Measurements from ENCODE around the gene KIAA1958.

Gene KIAA1958

GRCh38 chr9:112680731-112681402 is 194.2 kb downstream of the KIAA1958 start:
- H3K4me3 ChIP-seq (replicated peaks; ENCODE audit: low read depth, low read length) = no peak overlapping the region
- no peak for DNase-seq (ENCODE audit: extremely low read depth, low read depth)
- TF ChIP-seq CTCF (IDR thresholded peaks at IDR 0.05; ENCODE audit: low read depth, low read length, missing control alignments) = no peak

- no peak for DNase-seq (ENCODE audit: extremely low read depth, low read depth)
- H3K4me3 ChIP-seq (replicated peaks; ENCODE audit: low read depth, low read length) = no peak overlapping the region
- TF ChIP-seq CTCF (IDR thresholded peaks at IDR 0.05; ENCODE audit: low read depth, low read length, missing control alignments) = no peak
Measured at GRCh38 chr9:112689161-112689740, 202.6 kb downstream of the KIAA1958 start.

- H3K4me3 ChIP-seq (replicated peaks; ENCODE audit: low read depth, low read length) = no peak overlapping the region
- no peak for DNase-seq (ENCODE audit: extremely low read depth, low read depth)
- no peak for TF ChIP-seq CTCF (IDR thresholded peaks at IDR 0.05; ENCODE audit: low read depth, low read length, missing control alignments)
Measured at GRCh38 chr9:112694706-112695555, 208.3 kb downstream of the KIAA1958 start.

- no peak for DNase-seq (ENCODE audit: extremely low read depth, low read depth)
- no peak overlapping the region for H3K4me3 ChIP-seq (replicated peaks; ENCODE audit: low read depth, low read length)
Measured at GRCh38 chr9:112696461-112696860, 209.8 kb downstream of the KIAA1958 start.

GRCh38 chr9:112699230-112699629 is 212.6 kb downstream of the KIAA1958 start:
- no peak overlapping the region for H3K4me3 ChIP-seq (replicated peaks; ENCODE audit: low read depth, low read length)
- no peak for DNase-seq (ENCODE audit: extremely low read depth, low read depth)
- TF ChIP-seq CTCF (IDR thresholded peaks at IDR 0.05; ENCODE audit: low read depth, low read length, missing control alignments) = no peak

More at GRCh38 chr9:112696461-112696860, 209.8 kb downstream of the KIAA1958 start:
- TF ChIP-seq CTCF (IDR thresholded peaks at IDR 0.05; ENCODE audit: low read depth, low read length, missing control alignments) = no peak

- TF ChIP-seq CTCF (IDR thresholded peaks at IDR 0.05; ENCODE audit: low read depth, low read length, missing control alignments) = no peak
- no peak overlapping the region for H3K4me3 ChIP-seq (replicated peaks; ENCODE audit: low read depth, low read length)
- DNase-seq (ENCODE audit: extremely low read depth, low read depth) = no peak
Measured at GRCh38 chr9:112700085-112700484, 213.5 kb downstream of the KIAA1958 start.
